NCI-H524 (cell line): ENCODE data around the gene ANGPTL3.

Experiments used
- DNase-seq, 2 experiments: peaks; one replicate each; lab custom pipeline; 2025; lab: John Stamatoyannopoulos, UW

Gene ANGPTL3

DNA sequence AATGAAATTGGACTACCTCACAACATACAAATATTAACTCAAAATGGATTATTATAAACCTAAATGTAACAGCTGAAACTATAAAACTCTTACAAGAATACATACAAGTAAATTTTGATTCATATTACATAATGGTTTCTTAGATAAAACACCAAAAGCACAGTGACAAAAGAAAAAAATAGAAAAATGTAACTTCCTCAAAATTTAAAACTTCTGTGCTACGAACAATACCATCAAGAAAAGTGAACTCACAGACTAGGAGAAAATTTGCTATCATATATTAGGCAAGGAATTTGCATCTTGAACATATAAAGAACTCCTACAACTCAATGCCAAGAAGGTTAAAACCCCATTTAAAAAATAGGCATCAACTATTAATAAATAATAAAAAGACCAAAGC, 31.2 kb downstream of the ANGPTL3 start:
- no peak for DNase-seq

DNA sequence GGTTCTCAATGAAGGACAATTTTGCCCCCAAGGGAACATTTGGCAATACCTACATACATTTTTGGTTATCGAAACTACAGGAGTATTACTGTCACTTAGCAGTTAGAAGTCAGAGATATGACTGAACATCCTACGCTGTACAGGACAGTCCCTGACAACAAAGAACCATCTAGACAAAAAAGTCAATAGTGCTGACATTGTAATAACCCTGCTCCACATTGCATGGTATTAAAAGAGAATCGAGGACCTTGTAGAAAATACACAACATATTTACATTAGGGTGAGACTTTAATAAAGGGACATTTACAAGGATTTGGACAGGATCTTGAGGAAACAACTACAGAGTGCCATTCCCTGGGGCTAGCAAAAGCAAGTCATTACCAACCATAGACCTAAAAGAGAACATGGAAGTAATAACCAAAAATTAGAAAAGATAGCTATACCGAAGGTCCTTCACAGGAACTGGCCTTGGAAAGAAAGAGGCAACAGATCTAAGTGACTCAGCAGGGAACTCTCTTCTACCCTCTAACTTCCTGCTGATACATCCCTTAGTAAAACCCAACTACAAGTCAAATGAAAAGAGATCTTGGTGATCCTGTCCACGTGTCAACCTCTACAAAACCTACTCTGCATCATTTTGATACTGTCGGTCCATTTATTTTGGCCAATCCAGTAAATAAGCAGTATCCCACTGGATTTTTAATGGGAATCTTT, 40.2 kb downstream of the ANGPTL3 start:
- no peak for DNase-seq

GRCh38 chr1:62643283-62643682, 46.0 kb downstream of the ANGPTL3 start:
- DNase-seq, result no peak

DNA sequence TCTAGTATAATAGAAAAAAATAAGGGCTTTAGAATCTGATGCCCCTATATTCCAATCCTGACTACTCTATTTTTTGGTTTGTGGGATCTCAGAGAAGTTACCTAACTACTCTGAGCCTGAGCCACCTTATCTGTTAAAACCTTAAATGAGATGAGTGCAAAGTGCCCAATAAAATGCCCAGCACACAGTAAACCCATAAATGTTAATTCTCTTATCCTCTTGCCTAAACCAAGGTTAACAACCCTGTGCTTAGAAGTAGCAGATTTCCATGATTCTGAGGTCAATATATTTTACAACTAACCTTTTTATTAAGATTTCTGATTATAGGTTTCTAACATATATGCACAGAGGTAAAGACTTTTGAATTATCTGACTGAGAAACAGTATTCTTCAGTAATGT, 55.1 kb downstream of the ANGPTL3 start:
- no peak for DNase-seq

GRCh38 chr1:62654744-62655143, 57.4 kb downstream of the ANGPTL3 start:
- DNase-seq, result no peak
